Measurements from ENCODE around the gene ZDHHC12.

Gene ZDHHC12

GRCh38 chr9:128729766-128730517 lies 6.0 kb upstream of the ZDHHC12 start:
- no peak for DNase-seq

GRCh38 chr9:128729302-128729701 lies 5.4 kb upstream of the ZDHHC12 start:
- DNase-seq, result no peak

- DNase-seq, result no peak
Observed at GRCh38 chr9:128728298-128728697, 4.4 kb upstream of the ZDHHC12 start.

- no peak for DNase-seq
Observed at GRCh38 chr9:128727640-128728248, 3.8 kb upstream of the ZDHHC12 start.

- no peak for DNase-seq
Observed at GRCh38 chr9:128724744-128725211, 851 bp upstream of the ZDHHC12 start.

- no peak for DNase-seq
Observed at GRCh38 chr9:128723352-128723865, 518 bp downstream of the ZDHHC12 start.

- DNase-seq, result no peak
Observed at GRCh38 chr9:128722380-128723351, 1.3 kb downstream of the ZDHHC12 start.

- DNase-seq, result no peak
Observed at GRCh38 chr9:128721487-128722010, 2.4 kb downstream of the ZDHHC12 start.

- no peak for DNase-seq
Observed at GRCh38 chr9:128720841-128721486, 3.0 kb downstream of the ZDHHC12 start.

- DNase-seq, result no peak
Observed at GRCh38 chr9:128719919-128720605, 3.9 kb downstream of the ZDHHC12 start.

- no peak for DNase-seq
Observed at GRCh38 chr9:128718475-128718874, 5.5 kb downstream of the ZDHHC12 start.

- no peak for DNase-seq
Observed at GRCh38 chr9:128718047-128718446, 5.9 kb downstream of the ZDHHC12 start.

GRCh38 chr9:128716581-128717254 lies 7.2 kb downstream of the ZDHHC12 start:
- no peak for DNase-seq

GRCh38 chr9:128715436-128715750 lies 8.5 kb downstream of the ZDHHC12 start:
- no peak for DNase-seq

- no peak for DNase-seq
Observed at GRCh38 chr9:128714586-128715435, 9.1 kb downstream of the ZDHHC12 start.

GRCh38 chr9:128713941-128714573 lies 9.9 kb downstream of the ZDHHC12 start:
- DNase-seq, result no peak

GRCh38 chr9:128713411-128713780 lies 10.5 kb downstream of the ZDHHC12 start:
- DNase-seq, result no peak

GRCh38 chr9:128712451-128713410 lies 11.2 kb downstream of the ZDHHC12 start:
- DNase-seq, result no peak

GRCh38 chr9:128707446-128707845 lies 16.5 kb downstream of the ZDHHC12 start:
- no peak for DNase-seq

All from NCI-H1105 (cell line).